ENCODE results near the gene GATA2.

GRCh38 chr3:128489674-128489926, 3.4 kb downstream of the GATA2 start:
- TF ChIP-seq CTCF (IDR thresholded peaks at IDR 0.05) (no peak), EP300 (IDR thresholded peaks at IDR 0.05) (no peak), POLR2A (IDR thresholded peaks at IDR 0.05) (no peak)

Measured in gastroesophageal sphincter (tissue), 3 donors.